Brain microvascular endothelial cell (primary cell): ENCODE data around the gene DCAF17.

Experiments used
- DNase-seq: peaks from one replicate; pipeline ENCODE4 v3.0.0-alpha.2; 2020
- H3K27ac ChIP-seq: fragments of 250-450 bp; sonication (Bioruptor Pico); 2 replicates; pipeline ENCODE4 v1.5.1; 2020; ENCODE audit warnings: mild to moderate bottlenecking, moderate library complexity
- H3K27me3 ChIP-seq: fragments of 250-450 bp; sonication (Bioruptor Pico); replicated peaks from 2 replicates; pipeline ENCODE4 v1.5.1; 2020; ENCODE audit warnings: mild to moderate bottlenecking
- H3K36me3 ChIP-seq: fragments of 250-450 bp; sonication (Bioruptor Pico); replicated peaks from 2 replicates; pipeline ENCODE4 v1.5.1; 2020; ENCODE audit warnings: mild to moderate bottlenecking
- H3K4me3 ChIP-seq: 2 replicates; pipeline ENCODE4 v1.5.1; 2011; ENCODE audit warnings: low read depth, mild to moderate bottlenecking, control low read depth, low read length, moderate library complexity
- CTCF ChIP-seq: IDR thresholded peaks from 2 replicates; pipeline ENCODE4 v1.5.1; 2011; ENCODE audit warnings: low read depth, mild to moderate bottlenecking, moderate library complexity, low read length, control low read depth, inconsistent platforms; ENCODE audit errors: missing control alignments
- in situ Hi-C: cut with HindIII; loops from 2 replicates; pipeline ENCODE4 v1.10.0; 2017; ENCODE audit warnings: low sequenced_read_pairs, low pct_ligation_motif_present

DCAF17 gene

GRCh38 chr2:171441470-171441869 is 7.4 kb downstream of the DCAF17 start:
- no peaks in the 10 kb centered on the region for H3K27me3 ChIP-seq
- no peak for DNase-seq
- H3K4me3 ChIP-seq: no peak overlapping the region
- H3K36me3 ChIP-seq: peaks cover 9% of the 10 kb centered on the region
- no peak overlapping the region for H3K27ac ChIP-seq
- in situ Hi-C loops: no loop called here
- TF ChIP-seq CTCF: no peak

GRCh38 chr2:171447675-171448074 is 13.6 kb downstream of the DCAF17 start:
- Histone ChIP-seq H3K27ac (no peak overlapping the region), H3K36me3 (peaks cover 12% of the 10 kb centered on the region), H3K4me3 (no peak overlapping the region), H3K27me3 (no peaks in the 10 kb centered on the region)
- no peak for DNase-seq
- in situ Hi-C loops: no loop called here
- TF ChIP-seq CTCF: no peak

- TF ChIP-seq CTCF: no peak
- in situ Hi-C loops: no loop called here
- DNase-seq: no peak
- H3K27me3 ChIP-seq: no peaks in the 10 kb centered on the region
- H3K36me3 ChIP-seq: peaks cover 12% of the 10 kb centered on the region
- H3K27ac ChIP-seq: no peak overlapping the region
- H3K4me3 ChIP-seq: no peak overlapping the region
Observed at GRCh38 chr2:171451074-171451473, 17.0 kb downstream of the DCAF17 start.

GRCh38 chr2:171452773-171453172 is 18.7 kb downstream of the DCAF17 start:
- in situ Hi-C loops: no loop called here
- no peak for DNase-seq
- H3K4me3 ChIP-seq: no peak overlapping the region
- H3K27me3 ChIP-seq: no peaks in the 10 kb centered on the region
- H3K27ac ChIP-seq: no peak overlapping the region
- TF ChIP-seq CTCF: no peak
- H3K36me3 ChIP-seq: peaks cover 8% of the 10 kb centered on the region

GRCh38 chr2:171459498-171459897 is 25.5 kb downstream of the DCAF17 start:
- Histone ChIP-seq H3K36me3 (peaks cover 4% of the 10 kb centered on the region), H3K4me3 (no peak overlapping the region), H3K27ac (no peak overlapping the region), H3K27me3 (no peaks in the 10 kb centered on the region)
- in situ Hi-C loops: no loop called here
- no peak for TF ChIP-seq CTCF
- DNase-seq: no peak

- H3K36me3 ChIP-seq: peaks cover 2% of the 10 kb centered on the region
- in situ Hi-C loops: no loop called here
- no peak for DNase-seq
- H3K4me3 ChIP-seq: no peak overlapping the region
- no peaks in the 10 kb centered on the region for H3K27me3 ChIP-seq
- TF ChIP-seq CTCF: no peak
- H3K27ac ChIP-seq: no peak overlapping the region
Observed at GRCh38 chr2:171460537-171460936, 26.5 kb downstream of the DCAF17 start.
